Measurements from ENCODE around the gene C10orf90. TPM values are rescaled to one million over a fixed set of nuclear protein-coding genes. Genes with fewer than 3 reads are reported as not detected.

C10orf90 gene
- total RNA-seq, 1 experiment from 2014 or later: not detected

GRCh38 chr10:126616737-126617136 is 53.8 kb downstream of the C10orf90 start:
- no peaks in the 10 kb centered on the region for H3K27me3 ChIP-seq
- DNase-seq: no peak
- no peaks in the 10 kb centered on the region for H3K9me3 ChIP-seq
- H3K4me3 ChIP-seq: no peak overlapping the region
- H3K36me3 ChIP-seq: no peaks in the 10 kb centered on the region

- Histone ChIP-seq H3K36me3 (no peaks in the 10 kb centered on the region), H3K4me3 (no peak overlapping the region), H3K27me3 (no peaks in the 10 kb centered on the region; the same call in 1 of the 2 replicates), H3K9me3 (no peaks in the 10 kb centered on the region)
- DNase-seq: no peak
Observed at GRCh38 chr10:126611303-126611702, 59.2 kb downstream of the C10orf90 start.

- Histone ChIP-seq H3K36me3 (no peaks in the 10 kb centered on the region), H3K9me3 (no peaks in the 10 kb centered on the region), H3K27me3 (no peaks in the 10 kb centered on the region; the same call in 1 of the 2 replicates), H3K4me3 (no peak overlapping the region)
- DNase-seq: no peak
Observed at GRCh38 chr10:126609566-126609965, 60.9 kb downstream of the C10orf90 start.

DNA sequence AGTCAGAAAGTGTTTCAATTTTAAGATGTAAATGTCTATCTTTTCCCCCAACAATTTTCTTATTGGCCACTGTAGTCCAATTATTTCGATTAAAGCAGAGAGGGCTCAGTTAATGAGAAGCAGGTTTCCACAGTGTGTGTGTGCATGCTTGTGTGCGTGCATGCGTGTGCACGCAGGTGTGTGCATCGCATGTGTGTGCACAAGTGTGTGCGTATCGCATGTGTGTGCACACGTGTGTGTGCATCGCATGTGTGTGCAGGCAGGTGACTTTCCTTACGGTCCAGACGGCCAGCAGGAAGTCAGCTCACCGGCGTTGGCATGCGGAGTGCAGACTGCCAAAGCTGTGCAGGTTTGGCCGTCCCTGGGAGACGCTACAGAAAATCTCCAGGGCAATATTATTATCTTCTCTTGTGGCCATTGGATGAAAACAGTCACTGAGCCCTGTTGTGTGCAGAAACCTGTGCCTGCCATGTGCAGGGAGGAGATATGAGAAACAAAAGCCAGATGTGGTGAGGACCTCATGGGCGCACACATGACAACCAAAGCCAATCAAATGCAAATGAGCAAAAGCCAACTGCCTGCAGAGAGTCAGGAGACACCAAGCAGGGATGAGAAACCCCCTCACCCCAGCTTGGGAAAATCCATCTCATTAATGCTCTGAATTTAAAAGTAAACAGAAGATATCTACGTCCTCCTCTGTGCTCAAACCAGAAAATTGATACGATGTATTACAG is 70.4 kb downstream of the C10orf90 start:
- Histone ChIP-seq H3K36me3 (no peaks in the 10 kb centered on the region), H3K4me3 (no peak overlapping the region), H3K9me3 (no peaks in the 10 kb centered on the region), H3K27me3 (no peaks in the 10 kb centered on the region)
- DNase-seq: no peak

DNA sequence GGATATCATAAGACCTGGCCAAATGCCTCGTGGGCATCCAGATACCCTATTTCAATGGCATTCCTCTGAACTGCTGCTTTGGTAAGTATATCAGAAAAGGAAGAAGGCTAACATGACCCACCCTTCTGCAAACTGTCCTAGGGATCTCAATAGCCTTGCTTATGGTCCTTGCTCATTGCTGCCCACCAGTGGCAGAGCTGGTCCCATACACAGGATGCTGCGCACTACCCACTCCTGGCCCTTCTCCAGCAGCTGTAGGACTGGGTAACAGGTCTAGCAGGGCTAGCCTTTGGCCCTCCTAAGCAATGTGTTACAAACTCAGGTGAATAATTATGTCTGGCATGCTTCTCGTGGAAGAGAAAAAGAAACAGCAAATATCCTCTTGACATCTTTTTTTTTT is 72.5 kb downstream of the C10orf90 start:
- Histone ChIP-seq H3K27me3 (no peaks in the 10 kb centered on the region), H3K36me3 (no peaks in the 10 kb centered on the region), H3K9me3 (no peaks in the 10 kb centered on the region), H3K4me3 (no peak overlapping the region)
- peak; percentile 61 for DNase-seq

DNA sequence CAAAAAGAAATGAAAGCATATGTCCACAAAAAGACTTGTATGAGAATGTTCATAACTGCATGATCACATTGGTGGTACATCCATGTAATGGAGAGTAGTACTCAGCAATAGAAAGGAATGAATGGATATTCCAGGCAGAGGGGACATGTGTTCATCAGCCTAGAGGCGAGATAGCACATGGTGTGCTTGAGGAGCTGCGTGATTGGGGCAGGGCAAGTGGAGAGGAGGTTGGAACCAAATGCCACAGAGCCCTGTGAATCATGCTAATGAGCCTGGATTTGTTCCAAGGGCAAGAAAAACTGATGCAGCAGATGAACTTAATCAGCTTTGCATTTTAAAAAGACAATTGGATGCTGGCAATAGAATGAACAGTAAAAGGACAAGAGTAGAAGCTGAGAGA is 73.3 kb downstream of the C10orf90 start:
- Histone ChIP-seq H3K4me3 (no peak overlapping the region), H3K27me3 (no peaks in the 10 kb centered on the region), H3K36me3 (no peaks in the 10 kb centered on the region), H3K9me3 (no peaks in the 10 kb centered on the region)
- no peak for DNase-seq

GRCh38 chr10:126596472-126597016 is 73.9 kb downstream of the C10orf90 start:
- Histone ChIP-seq H3K36me3 (no peaks in the 10 kb centered on the region), H3K27me3 (no peaks in the 10 kb centered on the region), H3K9me3 (no peaks in the 10 kb centered on the region), H3K4me3 (no peak overlapping the region)
- DNase-seq: no peak

GRCh38 chr10:126595160-126595559 is 75.3 kb downstream of the C10orf90 start:
- no peak for DNase-seq
- H3K36me3 ChIP-seq: no peaks in the 10 kb centered on the region
- H3K9me3 ChIP-seq: no peaks in the 10 kb centered on the region
- H3K27me3 ChIP-seq: no peaks in the 10 kb centered on the region
- H3K4me3 ChIP-seq: no peak overlapping the region

GRCh38 chr10:126593968-126594701 is 76.4 kb downstream of the C10orf90 start:
- Histone ChIP-seq H3K27me3 (no peaks in the 10 kb centered on the region), H3K9me3 (no peaks in the 10 kb centered on the region), H3K36me3 (no peaks in the 10 kb centered on the region), H3K4me3 (no peak overlapping the region)
- no peak for DNase-seq

DNA sequence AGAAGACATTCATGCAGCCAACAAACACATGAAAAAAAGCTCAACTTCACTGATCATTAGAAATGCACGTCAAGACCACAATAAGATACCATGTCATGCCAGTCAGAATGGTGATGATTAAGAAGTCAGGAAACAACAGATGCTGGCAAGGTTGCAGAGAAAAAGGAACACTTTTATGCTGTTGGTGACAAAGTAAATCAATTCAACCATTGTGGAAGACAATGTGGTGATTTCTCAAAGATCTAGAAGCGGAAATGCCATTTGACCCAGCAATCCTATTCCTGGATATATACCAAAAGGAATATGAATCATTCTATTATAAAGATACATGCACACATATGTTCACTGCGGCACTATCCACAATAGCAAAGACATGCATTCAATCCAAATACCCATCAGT is 77.6 kb downstream of the C10orf90 start:
- H3K9me3 ChIP-seq: no peaks in the 10 kb centered on the region
- H3K36me3 ChIP-seq: no peaks in the 10 kb centered on the region
- H3K27me3 ChIP-seq: no peaks in the 10 kb centered on the region
- H3K4me3 ChIP-seq: no peak overlapping the region
- no peak for DNase-seq

DNA sequence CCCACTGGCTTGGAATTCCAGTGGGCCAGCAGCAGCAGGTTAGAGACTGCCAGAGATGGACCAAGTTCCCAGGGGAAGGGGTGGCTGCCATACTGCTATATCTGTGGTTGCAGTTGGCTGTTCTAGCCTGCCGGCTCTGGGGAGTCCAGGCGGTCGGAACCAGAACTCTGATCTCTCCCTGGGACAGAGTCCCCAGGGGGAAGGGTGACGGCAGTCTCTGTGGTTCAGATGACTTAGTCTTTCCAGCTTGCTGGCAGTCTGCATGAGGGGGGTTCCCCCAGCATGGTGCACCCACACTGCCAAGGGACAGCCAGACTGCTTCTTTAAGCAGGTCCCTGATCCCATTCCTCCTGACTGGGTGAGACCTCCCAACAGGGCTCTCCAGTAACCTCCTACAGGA is 82.5 kb downstream of the C10orf90 start:
- no peaks in the 10 kb centered on the region for H3K9me3 ChIP-seq
- no peak overlapping the region for H3K4me3 ChIP-seq
- DNase-seq: no peak
- H3K36me3 ChIP-seq: no peaks in the 10 kb centered on the region
- H3K27me3 ChIP-seq: peaks cover 4% of the 10 kb centered on the region; the same call in 1 of the 2 replicates

GRCh38 chr10:126586878-126587277 is 83.6 kb downstream of the C10orf90 start:
- Histone ChIP-seq H3K4me3 (no peak overlapping the region), H3K27me3 (peaks cover 4% of the 10 kb centered on the region; the same call in 1 of the 2 replicates), H3K36me3 (no peaks in the 10 kb centered on the region), H3K9me3 (no peaks in the 10 kb centered on the region)
- DNase-seq: no peak

DNA sequence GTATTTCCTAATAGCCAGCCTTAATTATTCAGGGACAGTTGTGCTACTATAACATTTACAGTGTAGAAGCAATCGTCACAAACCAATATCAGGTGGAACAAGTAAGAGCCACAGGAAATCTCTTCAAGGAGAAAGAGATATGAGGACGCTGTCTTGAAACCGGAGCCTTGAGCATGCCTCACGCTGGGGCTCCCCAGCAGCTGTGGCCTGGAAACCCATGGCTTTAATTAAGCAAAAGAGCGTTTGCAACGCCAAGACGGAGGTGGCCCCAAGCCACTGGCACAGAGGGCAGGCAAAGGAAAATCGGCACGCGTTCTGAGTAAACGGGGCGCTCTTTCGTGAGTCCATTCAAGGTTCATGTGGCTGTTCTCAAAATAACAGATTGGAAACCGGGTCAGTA is 84.4 kb downstream of the C10orf90 start:
- no peak for DNase-seq
- Histone ChIP-seq H3K9me3 (no peaks in the 10 kb centered on the region), H3K4me3 (no peak overlapping the region), H3K27me3 (peaks cover 4% of the 10 kb centered on the region; the same call in 1 of the 2 replicates), H3K36me3 (no peaks in the 10 kb centered on the region)

- Histone ChIP-seq H3K4me3 (no peak overlapping the region), H3K27me3 (peaks cover 4% of the 10 kb centered on the region; the same call in 1 of the 2 replicates)
- no peak for DNase-seq
Observed at GRCh38 chr10:126585249-126586017, 85.1 kb downstream of the C10orf90 start.

DNA sequence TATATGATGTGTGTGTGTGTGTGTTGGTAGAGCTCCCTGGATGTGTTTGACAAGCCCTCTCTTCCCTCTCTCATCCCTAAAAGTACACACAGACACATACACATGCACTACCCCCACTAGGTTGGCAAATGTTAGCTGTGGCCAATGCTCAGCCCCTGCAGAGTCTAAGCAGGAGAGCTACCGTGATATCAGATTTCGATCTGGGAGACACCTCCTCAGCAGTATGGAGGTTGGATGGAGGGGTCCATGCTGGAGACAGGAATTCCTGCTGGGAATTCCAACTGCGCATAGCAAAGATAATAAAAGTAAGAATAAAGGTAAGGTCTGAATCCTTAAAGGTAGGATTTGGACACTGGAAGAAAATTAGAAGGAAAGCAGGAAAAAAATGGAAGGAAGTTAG is 85.7 kb downstream of the C10orf90 start:
- Histone ChIP-seq H3K9me3 (no peaks in the 10 kb centered on the region), H3K4me3 (no peak overlapping the region), H3K36me3 (no peaks in the 10 kb centered on the region), H3K27me3 (peaks cover 4% of the 10 kb centered on the region; the same call in 1 of the 2 replicates)
- DNase-seq: no peak

More at GRCh38 chr10:126585249-126586017, 85.1 kb downstream of the C10orf90 start:
- Histone ChIP-seq H3K36me3 (no peaks in the 10 kb centered on the region), H3K9me3 (no peaks in the 10 kb centered on the region)

DNA sequence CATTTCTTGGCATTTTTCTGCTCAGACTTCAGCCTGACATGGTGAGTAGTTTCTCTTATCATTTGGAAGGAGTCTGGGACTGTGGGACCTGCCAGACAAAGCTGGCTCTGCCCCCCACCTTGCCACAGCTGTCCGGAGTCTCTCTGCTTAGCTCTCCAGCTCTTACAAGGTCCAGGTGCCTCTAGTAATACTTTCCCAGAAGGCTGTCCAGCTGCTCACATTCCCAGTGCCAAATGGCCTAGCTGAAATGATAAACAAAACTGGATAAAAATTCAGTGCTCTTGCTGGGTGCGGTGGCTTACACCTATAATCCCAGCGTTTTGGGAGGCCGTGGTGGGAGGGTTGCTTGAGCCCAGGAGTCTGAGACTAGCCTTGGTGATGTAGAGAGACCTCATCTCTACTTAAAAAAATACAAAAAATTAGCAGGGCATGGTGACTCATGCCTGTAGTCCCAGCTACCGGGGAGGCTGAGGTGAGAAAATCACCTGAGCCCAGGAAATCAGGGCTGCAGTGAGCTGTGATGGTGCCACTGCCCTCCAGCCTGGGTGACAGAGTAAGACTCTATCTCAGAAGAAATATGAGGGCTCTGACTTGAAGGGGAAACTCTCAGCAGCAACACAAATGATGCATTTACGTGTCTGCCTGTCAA is 86.8 kb downstream of the C10orf90 start:
- DNase-seq: no peak
- H3K27me3 ChIP-seq: peaks cover 4% of the 10 kb centered on the region; the same call in 1 of the 2 replicates

More for the DNA sequence above, 86.8 kb downstream of the C10orf90 start:
- no peak overlapping the region for H3K4me3 ChIP-seq
- no peaks in the 10 kb centered on the region for H3K36me3 ChIP-seq
- no peaks in the 10 kb centered on the region; the same call in 1 of the 2 replicates for H3K9me3 ChIP-seq
